ENCODE measurements around the gene WDR33.
"Not testable (repeated sequence)": the region's sequence is repeated elsewhere in the genome, so short reads cannot be mapped to it uniquely, and the experiment has no call there.

Gene WDR33

GRCh38 chr2:127841466-127842178 lies 30.7 kb upstream of the WDR33 start:
- TF ChIP-seq SPI1 (IDR thresholded peaks at IDR 0.05; ENCODE audit: low read depth, low read length) (no peak), TAF1 (IDR thresholded peaks at IDR 0.05; ENCODE audit: low read depth, low read length) (no peak), PAX5 (IDR thresholded peaks at IDR 0.05; ENCODE audit: insufficient read depth, low read length, severe bottlenecking) (no peak), POLR2A (IDR thresholded peaks at IDR 0.05; ENCODE audit: low read depth, low read length) (no peak), POU2F2 (IDR thresholded peaks at IDR 0.05; ENCODE audit: low read depth, low read length) (no peak)
- DNase-seq (ENCODE audit: insufficient read length, low spot score) (no peak), FAIRE-seq (no peak)

GRCh38 chr2:127840893-127841292 lies 29.9 kb upstream of the WDR33 start:
- FAIRE-seq: no peak
- no peak for DNase-seq (ENCODE audit: insufficient read length, low spot score)
- no peak for TF ChIP-seq POLR2AphosphoS5 (IDR thresholded peaks at IDR 0.05; ENCODE audit: low read depth, low read length)
- no peak for TF ChIP-seq TAF1 (IDR thresholded peaks at IDR 0.05; ENCODE audit: low read depth, low read length)
- TF ChIP-seq SPI1 (IDR thresholded peaks at IDR 0.05; ENCODE audit: low read depth, low read length): no peak
- TF ChIP-seq POLR2A (IDR thresholded peaks at IDR 0.05; ENCODE audit: low read depth, low read length): no peak
- TF ChIP-seq PAX5 (IDR thresholded peaks at IDR 0.05; ENCODE audit: insufficient read depth, low read length, severe bottlenecking): no peak
- TF ChIP-seq POU2F2 (IDR thresholded peaks at IDR 0.05; ENCODE audit: low read depth, low read length): no peak

GRCh38 chr2:127834951-127835350 lies 24.0 kb upstream of the WDR33 start:
- FAIRE-seq (no peak), DNase-seq (ENCODE audit: insufficient read length, low spot score) (no peak)
- TF ChIP-seq POU2F2 (IDR thresholded peaks at IDR 0.05; ENCODE audit: low read depth, low read length) (no peak), POLR2A (IDR thresholded peaks at IDR 0.05; ENCODE audit: low read depth, low read length) (no peak), PAX5 (IDR thresholded peaks at IDR 0.05; ENCODE audit: insufficient read depth, low read length, severe bottlenecking) (no peak), POLR2AphosphoS5 (IDR thresholded peaks at IDR 0.05; ENCODE audit: low read depth, low read length) (no peak), TAF1 (IDR thresholded peaks at IDR 0.05; ENCODE audit: low read depth, low read length) (no peak), SPI1 (IDR thresholded peaks at IDR 0.05; ENCODE audit: low read depth, low read length) (no peak)

GRCh38 chr2:127829845-127830246 lies 18.9 kb upstream of the WDR33 start:
- DNase-seq (ENCODE audit: insufficient read length, low spot score): peak; percentile 58
- peak; percentile 87 for FAIRE-seq
- TF ChIP-seq POLR2A (IDR thresholded peaks at IDR 0.05; ENCODE audit: low read depth, low read length): no peak
- peak; percentile 92 for TF ChIP-seq POU2F2 (IDR thresholded peaks at IDR 0.05; ENCODE audit: low read depth, low read length)
- TF ChIP-seq TAF1 (IDR thresholded peaks at IDR 0.05; ENCODE audit: low read depth, low read length): no peak
- TF ChIP-seq SPI1 (IDR thresholded peaks at IDR 0.05; ENCODE audit: low read depth, low read length): 0 out of 2 replicates have a peak, but pooled peaks have one; percentile 3

GRCh38 chr2:127826708-127827107 lies 15.7 kb upstream of the WDR33 start:
- not testable (repeated sequence) for DNase-seq (ENCODE audit: insufficient read length, low spot score); FAIRE-seq

- DNase-seq (ENCODE audit: insufficient read length, low spot score) (no peak), FAIRE-seq (no peak)
Observed at GRCh38 chr2:127826047-127826446, 15.1 kb upstream of the WDR33 start.

GRCh38 chr2:127820080-127820668 lies 9.2 kb upstream of the WDR33 start:
- TF ChIP-seq POU2F2 (IDR thresholded peaks at IDR 0.05; ENCODE audit: low read depth, low read length): no peak
- TF ChIP-seq TAF1 (IDR thresholded peaks at IDR 0.05; ENCODE audit: low read depth, low read length): no peak
- TF ChIP-seq POLR2A (IDR thresholded peaks at IDR 0.05; ENCODE audit: low read depth, low read length): no peak
- TF ChIP-seq POLR2AphosphoS5 (IDR thresholded peaks at IDR 0.05; ENCODE audit: low read depth, low read length): no peak
- TF ChIP-seq PAX5 (IDR thresholded peaks at IDR 0.05; ENCODE audit: insufficient read depth, low read length, severe bottlenecking): no peak
- no peak for TF ChIP-seq SPI1 (IDR thresholded peaks at IDR 0.05; ENCODE audit: low read depth, low read length)
- DNase-seq (ENCODE audit: insufficient read length, low spot score): no peak
- FAIRE-seq: no peak

More at GRCh38 chr2:127826047-127826446, 15.1 kb upstream of the WDR33 start:
- no peak for TF ChIP-seq PAX5 (IDR thresholded peaks at IDR 0.05; ENCODE audit: insufficient read depth, low read length, severe bottlenecking)
- no peak for TF ChIP-seq SPI1 (IDR thresholded peaks at IDR 0.05; ENCODE audit: low read depth, low read length)
- no peak for TF ChIP-seq POLR2AphosphoS5 (IDR thresholded peaks at IDR 0.05; ENCODE audit: low read depth, low read length)
- TF ChIP-seq TAF1 (IDR thresholded peaks at IDR 0.05; ENCODE audit: low read depth, low read length): no peak

GRCh38 chr2:127818794-127819425 lies 7.9 kb upstream of the WDR33 start:
- no peak for TF ChIP-seq PAX5 (IDR thresholded peaks at IDR 0.05; ENCODE audit: insufficient read depth, low read length, severe bottlenecking)
- no peak for TF ChIP-seq POLR2AphosphoS5 (IDR thresholded peaks at IDR 0.05; ENCODE audit: low read depth, low read length)
- no peak for TF ChIP-seq POLR2A (IDR thresholded peaks at IDR 0.05; ENCODE audit: low read depth, low read length)
- no peak for TF ChIP-seq SPI1 (IDR thresholded peaks at IDR 0.05; ENCODE audit: low read depth, low read length)
- FAIRE-seq (no peak), DNase-seq (ENCODE audit: insufficient read length, low spot score) (no peak)

- FAIRE-seq: no peak
- TF ChIP-seq POLR2A (IDR thresholded peaks at IDR 0.05; ENCODE audit: low read depth, low read length) (no peak), POLR2AphosphoS5 (IDR thresholded peaks at IDR 0.05; ENCODE audit: low read depth, low read length) (no peak), POU2F2 (IDR thresholded peaks at IDR 0.05; ENCODE audit: low read depth, low read length) (no peak), SPI1 (IDR thresholded peaks at IDR 0.05; ENCODE audit: low read depth, low read length) (no peak), TAF1 (IDR thresholded peaks at IDR 0.05; ENCODE audit: low read depth, low read length) (no peak), PAX5 (IDR thresholded peaks at IDR 0.05; ENCODE audit: insufficient read depth, low read length, severe bottlenecking) (no peak)
- DNase-seq (ENCODE audit: insufficient read length, low spot score): no peak
Observed at GRCh38 chr2:127818241-127818640, 7.3 kb upstream of the WDR33 start.

GRCh38 chr2:127814677-127815076 lies 3.7 kb upstream of the WDR33 start:
- no peak for TF ChIP-seq TAF1 (IDR thresholded peaks at IDR 0.05; ENCODE audit: low read depth, low read length)
- no peak for TF ChIP-seq POU2F2 (IDR thresholded peaks at IDR 0.05; ENCODE audit: low read depth, low read length)
- TF ChIP-seq POLR2A (IDR thresholded peaks at IDR 0.05; ENCODE audit: low read depth, low read length): no peak
- no peak for TF ChIP-seq POLR2AphosphoS5 (IDR thresholded peaks at IDR 0.05; ENCODE audit: low read depth, low read length)
- FAIRE-seq (no peak), DNase-seq (ENCODE audit: insufficient read length, low spot score) (no peak)

GRCh38 chr2:127812441-127812840 lies 1.5 kb upstream of the WDR33 start:
- not testable (repeated sequence) for FAIRE-seq

More at GRCh38 chr2:127812441-127812840, 1.5 kb upstream of the WDR33 start:
- DNase-seq (ENCODE audit: insufficient read length, low spot score): not testable (repeated sequence)
